ENCODE data around the gene SVOPL.
"Not testable (repeated sequence)": the region's sequence is repeated elsewhere in the genome, so short reads cannot be mapped to it uniquely, and the experiment has no call there.

SVOPL gene

GRCh38 chr7:138700857-138701536 lies at the start of gene SVOPL:
SVOPL (minus strand) TSS chr7:138701362; CDS start chr7:138679045, 22,317 bp downstream.
- no peak for DNase-seq (ENCODE audit: low read depth)

- no peak for DNase-seq (ENCODE audit: low read depth)
These were observed 49.3 kb upstream of the SVOPL start for GRCh38 chr7:138750473-138750872.

- DNase-seq (ENCODE audit: low read depth), result no peak
These were observed 48.8 kb upstream of the SVOPL start for GRCh38 chr7:138749960-138750359.

GRCh38 chr7:138748666-138749065 lies 47.5 kb upstream of the SVOPL start:
- no peak for DNase-seq (ENCODE audit: low read depth)

GRCh38 chr7:138746073-138746472 lies 44.9 kb upstream of the SVOPL start:
- DNase-seq (ENCODE audit: low read depth), result no peak

GRCh38 chr7:138745189-138745588 lies 44.0 kb upstream of the SVOPL start:
- no peak for DNase-seq (ENCODE audit: low read depth)

GRCh38 chr7:138741453-138741735 lies 40.2 kb upstream of the SVOPL start:
- no peak for DNase-seq (ENCODE audit: low read depth)

GRCh38 chr7:138739859-138740258 lies 38.7 kb upstream of the SVOPL start:
- DNase-seq (ENCODE audit: low read depth), result no peak

- peak; percentile 75 for DNase-seq (ENCODE audit: low read depth)
These were observed 37.6 kb upstream of the SVOPL start for GRCh38 chr7:138738551-138739335.

GRCh38 chr7:138738114-138738513 lies 37.0 kb upstream of the SVOPL start:
- no peak for DNase-seq (ENCODE audit: low read depth)

- no peak for DNase-seq (ENCODE audit: low read depth)
These were observed 34.2 kb upstream of the SVOPL start for GRCh38 chr7:138735399-138735798.

- not testable (repeated sequence) for DNase-seq (ENCODE audit: low read depth)
These were observed 30.6 kb upstream of the SVOPL start for GRCh38 chr7:138731733-138732132.

GRCh38 chr7:138729444-138729843 lies 28.3 kb upstream of the SVOPL start:
- no peak for DNase-seq (ENCODE audit: low read depth)

- no peak for DNase-seq (ENCODE audit: low read depth)
These were observed 26.4 kb upstream of the SVOPL start for GRCh38 chr7:138727336-138728099.

GRCh38 chr7:138726288-138726687 lies 25.1 kb upstream of the SVOPL start:
- no peak for DNase-seq (ENCODE audit: low read depth)

- DNase-seq (ENCODE audit: low read depth), result no peak
These were observed 19.1 kb upstream of the SVOPL start for GRCh38 chr7:138720286-138720685.

- no peak for DNase-seq (ENCODE audit: low read depth)
These were observed 15.7 kb upstream of the SVOPL start for GRCh38 chr7:138716889-138717288.

- DNase-seq (ENCODE audit: low read depth), result no peak
These were observed 12.0 kb upstream of the SVOPL start for GRCh38 chr7:138713191-138713590.

- DNase-seq (ENCODE audit: low read depth), result no peak
These were observed 11.5 kb upstream of the SVOPL start for GRCh38 chr7:138712652-138713051.

GRCh38 chr7:138710536-138711385 lies 9.6 kb upstream of the SVOPL start:
- DNase-seq (ENCODE audit: low read depth), result no peak

- DNase-seq (ENCODE audit: low read depth), result no peak
These were observed 4.0 kb upstream of the SVOPL start for GRCh38 chr7:138705167-138705566.

GRCh38 chr7:138701537-138701923 lies 368 bp upstream of the SVOPL start:
- no peak for DNase-seq (ENCODE audit: low read depth)
